CD4-positive, alpha-beta T cell treated with Interleukin-21 for 1 hour (primary cell): Measurements from ENCODE around the gene FEV.
A peak's percentile ranks its signal among the peaks of the same experiment; 100 is the strongest.
"Not testable (repeated sequence)": the region's sequence is repeated elsewhere in the genome, so short reads cannot be mapped to it uniquely, and the experiment has no call there.

Experiments
- DNase-seq: peaks from one replicate; pipeline ENCODE4 v3.0.0-alpha.2; 2020

FEV gene

DNA sequence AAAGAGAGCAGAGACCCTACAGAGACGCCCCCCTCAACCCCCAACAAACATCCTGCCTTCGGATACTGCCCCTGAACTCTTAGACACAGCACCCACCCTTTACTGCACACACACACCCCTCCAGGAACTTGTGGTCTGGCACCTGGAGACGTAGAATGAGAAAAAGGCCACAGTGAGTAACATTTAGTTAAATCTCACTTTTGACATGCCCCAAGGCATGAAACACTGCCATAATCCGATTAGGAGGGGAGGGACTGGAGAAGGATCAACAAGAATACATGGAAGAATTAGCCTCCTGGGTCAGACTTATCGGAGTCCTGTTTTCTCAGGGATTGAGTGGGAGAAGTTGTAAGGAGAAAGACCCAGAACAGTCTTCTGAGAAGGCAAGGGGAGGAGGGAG lies 21.4 kb downstream of the FEV start:
- no peak for DNase-seq

DNA sequence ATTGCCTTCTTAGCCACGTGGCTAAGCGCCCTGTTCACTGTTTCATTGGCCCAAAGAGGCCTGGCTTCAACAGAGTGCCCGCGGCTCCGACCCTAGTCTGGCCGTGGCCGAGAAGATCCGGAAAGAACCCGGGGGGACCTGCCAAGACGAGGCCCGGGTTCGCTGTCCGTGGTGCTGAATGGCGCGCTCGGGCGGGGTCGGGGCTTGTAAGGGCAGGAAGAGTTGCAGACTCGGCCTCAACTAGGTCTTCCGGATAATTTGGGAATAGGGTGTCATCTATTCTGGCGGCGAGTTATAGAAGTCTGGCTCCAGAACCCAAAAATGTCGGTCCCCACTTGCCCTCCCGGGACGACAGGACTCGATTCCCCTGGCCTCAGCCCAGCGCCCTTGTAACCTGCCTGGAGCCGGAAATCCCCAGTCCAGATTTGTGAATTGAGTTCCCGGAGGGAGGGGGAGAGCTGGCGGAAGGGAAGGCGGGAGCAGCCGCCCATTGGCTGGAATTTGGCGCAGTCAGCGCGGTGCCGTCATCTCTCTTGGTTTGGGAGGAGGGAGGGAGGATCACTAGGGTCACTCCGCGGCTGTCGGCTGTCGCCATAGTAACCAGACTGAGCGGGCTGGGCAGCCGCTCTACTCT lies 22.0 kb downstream of the FEV start:
- peak; percentile 47 for DNase-seq

DNA sequence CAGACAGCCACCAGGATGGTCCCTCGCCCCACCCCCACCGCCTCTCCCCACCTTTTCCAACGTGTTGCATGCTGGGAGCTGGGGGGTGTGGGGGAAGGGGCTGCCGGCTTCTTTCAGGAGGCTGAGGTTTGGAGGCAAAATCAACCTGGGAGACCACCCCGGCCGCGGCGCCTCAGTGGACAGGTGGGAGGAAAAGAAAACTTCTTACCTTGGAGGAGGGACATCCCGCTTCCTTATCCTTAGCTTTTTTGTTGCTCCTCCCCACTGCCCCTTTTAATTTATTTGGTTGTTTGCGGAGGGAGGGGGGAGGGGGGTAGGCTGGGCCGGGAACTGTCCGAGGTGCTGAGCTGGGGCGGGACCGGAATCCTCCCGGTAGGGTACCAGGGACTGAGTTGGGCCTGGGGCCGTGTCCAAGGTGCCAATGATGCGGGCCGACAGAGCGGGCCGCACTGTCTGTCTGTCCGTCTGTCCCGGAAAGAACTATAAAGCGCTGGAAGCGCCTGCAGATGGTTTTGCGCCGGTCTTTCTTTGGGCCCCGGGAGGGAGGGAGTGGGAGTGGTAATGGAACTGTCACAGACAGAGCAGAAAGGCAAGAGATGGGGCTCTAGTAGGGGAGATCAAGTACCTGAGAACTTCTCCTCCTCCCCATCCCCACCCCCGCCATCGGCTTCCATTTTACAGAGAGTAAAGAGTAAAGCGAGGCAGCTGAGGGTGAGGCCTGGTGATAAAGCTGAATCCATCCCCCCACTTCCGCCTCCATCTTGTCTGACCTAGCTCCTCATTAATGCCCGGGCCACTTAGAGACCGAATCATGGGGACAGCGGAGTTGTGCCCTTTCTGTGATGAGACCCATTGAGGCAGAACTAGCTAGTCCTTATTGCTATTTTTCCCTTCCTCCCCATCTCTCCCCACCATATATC lies 23.1 kb downstream of the FEV start:
- no peak for DNase-seq

DNA sequence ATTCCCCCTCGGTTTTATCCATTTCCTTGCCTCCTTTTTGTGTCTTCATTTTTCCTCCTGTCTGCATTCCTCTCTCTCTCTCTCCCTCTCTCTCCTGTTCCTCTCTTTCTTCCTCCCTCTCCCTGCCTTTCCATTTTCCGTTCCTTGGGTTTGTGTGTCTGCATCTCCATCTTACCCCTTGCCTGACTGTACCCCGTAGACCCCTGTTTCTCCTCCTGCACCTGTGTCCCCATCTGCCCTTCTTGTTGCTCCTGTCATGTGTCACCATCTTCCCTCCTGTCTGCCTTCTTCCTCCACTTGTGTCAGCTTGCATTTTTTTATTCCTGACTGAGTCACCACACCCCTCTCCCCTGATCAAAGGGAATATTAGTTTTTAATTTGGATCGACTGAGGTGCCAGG lies 23.8 kb downstream of the FEV start:
- no peak for DNase-seq

DNA sequence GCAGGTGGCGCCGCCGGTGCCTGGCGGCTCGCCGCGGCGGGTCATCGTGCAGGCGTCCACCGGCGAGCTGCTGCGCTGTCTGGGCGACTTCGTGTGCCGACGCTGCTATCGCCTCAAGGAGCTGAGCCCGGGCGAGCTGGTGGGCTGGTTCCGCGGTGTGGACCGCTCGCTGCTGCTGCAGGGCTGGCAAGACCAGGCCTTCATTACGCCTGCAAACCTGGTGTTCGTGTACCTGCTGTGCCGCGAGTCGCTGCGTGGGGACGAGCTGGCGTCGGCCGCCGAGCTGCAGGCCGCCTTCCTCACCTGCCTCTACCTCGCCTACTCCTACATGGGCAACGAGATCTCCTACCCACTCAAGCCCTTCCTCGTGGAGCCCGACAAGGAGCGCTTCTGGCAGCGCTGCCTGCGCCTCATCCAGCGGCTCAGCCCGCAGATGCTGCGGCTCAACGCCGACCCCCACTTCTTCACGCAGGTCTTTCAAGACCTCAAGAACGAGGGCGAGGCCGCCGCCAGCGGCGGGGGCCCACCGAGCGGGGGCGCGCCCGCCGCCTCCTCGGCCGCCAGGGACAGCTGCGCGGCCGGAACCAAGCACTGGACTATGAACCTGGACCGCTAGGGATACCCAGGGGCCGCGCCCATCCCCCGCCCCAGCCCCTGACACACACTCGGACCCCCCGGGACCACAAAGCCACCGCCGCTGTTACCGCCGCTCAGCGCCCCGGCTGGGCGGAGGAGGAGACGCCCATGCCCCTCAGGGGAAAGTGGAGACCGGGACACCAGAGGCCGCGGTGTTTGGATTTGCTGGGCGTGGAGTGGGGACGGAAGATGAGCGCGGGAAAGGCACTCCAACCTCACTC lies 24.4 kb downstream of the FEV start:
- no peak for DNase-seq

DNA sequence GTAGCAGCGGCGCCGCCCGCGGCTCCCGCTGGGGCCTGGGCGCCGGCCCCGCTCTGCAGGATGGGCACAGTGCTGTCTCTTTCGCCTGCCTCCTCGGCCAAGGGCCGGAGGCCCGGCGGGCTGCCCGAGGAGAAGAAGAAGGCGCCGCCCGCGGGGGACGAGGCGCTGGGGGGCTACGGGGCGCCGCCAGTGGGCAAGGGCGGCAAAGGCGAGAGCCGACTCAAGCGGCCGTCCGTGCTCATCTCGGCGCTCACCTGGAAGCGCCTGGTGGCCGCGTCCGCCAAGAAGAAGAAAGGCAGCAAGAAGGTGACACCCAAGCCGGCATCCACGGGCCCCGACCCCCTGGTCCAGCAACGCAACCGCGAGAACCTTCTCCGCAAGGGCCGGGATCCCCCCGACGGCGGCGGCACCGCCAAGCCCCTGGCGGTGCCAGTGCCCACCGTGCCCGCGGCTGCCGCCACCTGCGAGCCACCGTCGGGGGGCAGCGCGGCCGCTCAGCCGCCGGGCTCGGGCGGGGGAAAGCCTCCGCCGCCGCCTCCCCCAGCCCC lies 25.1 kb downstream of the FEV start:
- DNase-seq, result no peak

DNA sequence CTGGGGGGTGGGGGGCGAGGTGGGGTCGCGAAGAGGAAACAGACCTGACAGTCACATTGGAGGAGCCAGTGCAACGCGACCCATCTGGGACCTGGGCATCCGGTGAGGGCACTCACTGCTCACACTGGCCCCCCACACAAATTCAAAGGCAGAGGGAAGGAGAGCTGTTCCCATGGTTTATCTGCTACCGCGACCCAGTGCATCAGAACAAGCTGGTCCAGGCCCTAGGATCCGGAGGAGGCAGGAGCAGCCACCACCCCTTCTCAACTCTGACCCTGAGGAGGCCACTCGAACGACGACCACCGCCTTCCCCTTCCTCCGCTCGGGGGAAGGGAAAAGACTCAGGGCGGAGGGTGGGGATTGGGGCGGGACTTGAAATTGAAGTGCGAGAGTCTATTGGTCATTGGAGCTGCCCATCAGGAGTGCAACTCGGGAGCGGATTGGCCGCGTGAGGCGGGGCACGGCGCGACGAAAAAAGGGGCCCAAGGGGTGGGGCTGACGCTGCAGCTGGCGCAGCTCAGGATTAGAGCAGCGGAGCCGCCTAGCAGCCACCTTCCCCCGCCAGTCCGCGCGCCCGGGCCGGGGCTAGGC lies 25.7 kb downstream of the FEV start, which contains the start of gene CDK5R2:
TSS of gene CDK5R2 (plus strand) at position 526 of the 591 bp plus-strand sequence. CDS start 155 bp downstream, outside the sequence.
- DNase-seq, result peak; percentile 73

DNA sequence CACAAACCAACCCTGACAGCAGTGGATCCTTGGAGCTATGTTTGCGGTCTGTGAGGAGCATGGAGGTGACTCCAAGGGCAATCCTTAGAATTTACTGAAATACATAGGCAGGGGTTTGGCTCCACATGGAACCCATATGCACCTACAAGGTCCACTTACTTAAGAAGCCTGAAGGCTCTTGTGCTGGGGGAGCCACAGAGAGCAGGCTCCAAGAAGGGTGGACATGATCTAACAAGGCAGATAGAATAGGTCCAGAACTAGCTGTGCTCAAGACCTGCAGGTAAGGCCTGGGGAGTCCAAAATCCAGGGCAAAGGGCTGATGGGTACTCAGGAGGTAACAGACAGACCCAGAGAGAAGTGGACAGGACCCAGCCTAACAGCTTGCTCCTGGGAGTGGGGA lies 26.7 kb downstream of the FEV start:
- DNase-seq, result no peak

DNA sequence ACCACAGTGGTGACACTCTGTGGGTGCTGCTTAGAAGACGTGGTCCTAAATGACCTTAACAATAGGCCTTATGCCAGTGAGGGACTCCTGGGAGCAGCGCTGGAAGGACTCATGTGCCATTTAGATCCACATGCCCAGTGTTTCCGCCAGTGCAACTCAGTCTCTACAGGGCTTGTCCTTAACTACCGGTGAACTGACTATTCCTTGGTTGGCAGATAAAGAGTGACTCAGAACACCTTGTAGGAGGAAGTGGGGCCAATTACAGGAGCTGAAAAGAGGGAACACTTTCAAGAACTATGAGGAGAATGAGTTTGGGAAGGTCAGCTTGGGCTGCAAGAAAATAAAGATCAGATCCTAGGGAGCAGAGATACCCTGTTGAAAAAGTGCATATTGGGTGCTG lies 27.3 kb downstream of the FEV start:
- DNase-seq, result no peak

DNA sequence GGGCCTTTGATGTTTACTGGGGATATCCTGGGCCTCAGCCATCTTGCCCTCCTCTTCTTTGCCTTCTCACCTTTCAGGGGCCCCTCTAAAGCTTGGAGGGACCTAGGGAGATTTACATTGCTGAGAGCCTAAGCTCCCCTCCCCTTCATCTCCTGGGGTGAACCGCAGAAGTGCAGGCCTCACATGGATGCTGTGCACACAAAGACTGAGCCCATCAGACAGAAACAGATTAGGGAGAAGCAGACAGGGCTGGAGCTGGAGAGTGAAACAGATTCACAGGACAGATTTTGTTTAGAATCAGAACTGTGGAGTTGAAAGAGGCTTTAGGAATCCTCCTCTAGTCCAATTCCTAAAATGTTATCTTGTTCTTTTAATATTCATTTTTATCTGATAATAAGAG lies 28.9 kb downstream of the FEV start:
- no peak for DNase-seq

DNA sequence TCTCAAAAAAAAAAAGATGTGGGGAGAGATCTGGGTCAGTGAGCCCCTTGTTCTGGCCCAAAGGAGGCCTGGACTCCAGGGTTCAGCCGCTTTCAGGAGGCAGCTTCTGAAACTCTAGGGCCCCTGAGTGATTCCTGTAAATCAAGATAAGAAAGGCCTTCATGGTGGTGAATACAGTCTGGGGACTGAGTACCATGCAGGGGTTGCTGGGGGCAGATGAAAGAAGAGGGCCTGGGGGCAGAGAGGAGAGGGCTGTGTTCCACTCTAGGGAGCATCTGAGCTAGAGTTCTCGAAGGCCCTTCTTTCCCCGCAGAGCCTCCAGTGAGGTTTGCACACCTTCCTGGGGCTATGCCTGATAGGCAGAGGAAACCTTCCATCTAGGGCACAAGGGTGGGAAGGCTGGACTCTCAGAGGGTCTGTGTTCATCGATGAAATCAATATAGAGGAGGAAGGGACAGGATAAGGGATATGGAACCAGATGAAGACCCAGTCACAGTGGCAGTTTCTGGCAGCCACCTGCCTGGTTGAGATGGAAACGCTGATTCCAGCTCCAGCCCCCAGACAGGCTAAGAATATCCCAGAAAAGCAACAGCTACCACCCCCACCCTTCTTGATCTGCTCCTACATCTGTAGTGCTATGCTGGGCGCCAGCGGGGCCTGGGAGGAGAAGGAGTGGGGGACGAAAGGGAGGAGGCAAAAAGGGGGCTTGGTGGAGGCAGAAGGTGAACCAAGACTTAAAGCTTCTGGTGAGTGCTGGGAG lies 30.3 kb downstream of the FEV start:
- DNase-seq, result no peak

DNA sequence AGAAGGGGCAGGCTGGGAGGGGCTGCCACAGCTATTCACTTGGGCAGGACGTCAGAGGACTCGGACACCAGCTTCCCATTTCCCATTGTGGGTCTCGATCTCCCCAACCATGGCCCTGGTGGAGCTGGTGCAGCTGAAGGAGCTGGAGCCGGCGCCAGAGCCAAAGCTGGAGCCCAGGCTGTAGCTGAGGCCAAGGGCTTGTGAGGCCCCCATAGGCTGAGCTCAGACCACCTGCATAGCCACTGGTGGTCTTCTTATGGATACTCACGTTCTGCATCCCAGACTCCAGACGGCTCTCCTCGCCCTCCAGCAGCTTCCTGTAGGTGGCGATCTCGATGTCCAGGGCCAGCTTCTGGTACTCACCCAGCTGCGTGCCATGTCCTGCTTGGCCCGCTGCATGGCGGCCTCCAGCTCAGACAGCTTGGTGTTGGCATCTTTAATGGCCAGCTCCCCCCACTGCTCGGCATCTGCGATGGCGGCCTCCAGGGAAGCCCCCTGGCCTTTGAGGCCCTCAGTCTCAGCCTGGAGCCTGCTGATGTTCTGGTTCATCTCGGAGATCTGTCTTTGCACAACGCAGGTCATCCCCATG lies 31.5 kb downstream of the FEV start:
- DNase-seq, result no peak

DNA sequence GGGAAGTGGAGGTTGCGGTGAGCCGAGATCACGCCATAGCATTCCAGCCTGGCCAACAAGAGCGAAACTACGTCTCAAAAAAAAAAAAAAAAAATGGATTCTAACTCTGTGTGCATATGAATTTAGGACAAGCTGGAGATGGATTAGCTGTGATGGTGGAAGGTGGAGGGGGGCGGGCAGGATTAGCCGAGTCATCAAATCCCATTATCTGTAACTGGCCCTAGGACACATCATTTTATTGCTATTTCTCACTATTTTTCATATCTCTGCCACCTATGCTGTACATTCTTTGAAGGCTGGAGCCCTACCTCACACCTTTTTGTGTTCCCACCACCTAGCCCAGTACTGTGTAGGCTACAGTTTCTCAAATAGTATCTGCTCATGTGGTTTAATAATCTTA lies 32.8 kb downstream of the FEV start:
- DNase-seq, result no peak

DNA sequence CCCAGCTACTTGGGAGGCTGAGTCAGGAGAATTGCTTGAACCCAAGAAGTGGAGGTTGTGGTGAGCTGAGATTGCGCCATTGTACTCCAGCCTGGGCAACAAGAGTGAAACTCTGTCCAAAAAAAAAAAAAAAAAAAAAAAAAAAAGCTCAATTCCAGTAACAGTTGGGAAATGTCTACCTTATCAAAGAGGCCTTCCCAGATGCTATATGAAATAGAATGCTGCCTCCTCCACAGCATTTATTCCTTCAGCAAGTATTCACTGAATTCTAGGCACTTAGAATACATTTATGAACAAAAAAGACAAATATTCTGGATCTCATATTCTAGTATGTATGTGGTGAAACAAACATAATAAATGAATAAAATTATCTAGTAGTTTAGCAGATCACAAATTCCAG lies 38.4 kb downstream of the FEV start:
- DNase-seq, result no peak

DNA sequence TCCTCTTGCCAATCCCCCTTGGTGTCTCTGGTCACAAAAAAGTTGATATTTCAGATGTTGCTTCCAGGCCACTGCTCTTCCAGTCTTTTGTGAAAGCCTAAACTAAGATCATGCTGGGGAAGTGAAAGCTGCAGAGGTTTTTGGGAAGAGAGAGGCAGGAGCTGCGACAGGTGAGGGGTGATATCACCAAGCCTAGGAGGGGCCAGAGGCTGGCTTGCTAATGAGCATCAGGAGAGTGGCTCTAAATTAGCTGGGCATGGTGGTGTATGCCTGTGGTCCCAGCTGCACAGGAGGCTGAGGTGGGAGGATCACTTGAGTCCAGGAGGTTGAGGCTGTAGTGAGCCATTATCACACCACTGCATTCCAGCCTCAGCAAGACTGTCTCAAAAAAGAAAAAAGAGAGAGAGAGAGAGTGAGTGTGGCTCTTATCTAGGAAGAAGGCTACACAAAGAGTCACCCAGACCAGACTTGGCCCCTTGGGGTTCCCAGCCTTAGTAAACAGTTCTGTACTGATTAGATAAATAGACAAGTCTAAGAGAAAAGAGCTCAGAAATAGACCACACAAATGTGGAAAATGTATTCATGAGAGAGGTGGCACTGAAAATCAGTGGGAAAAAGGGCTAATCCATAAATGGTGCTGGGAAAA lies 40.1 kb downstream of the FEV start:
- no peak for DNase-seq

DNA sequence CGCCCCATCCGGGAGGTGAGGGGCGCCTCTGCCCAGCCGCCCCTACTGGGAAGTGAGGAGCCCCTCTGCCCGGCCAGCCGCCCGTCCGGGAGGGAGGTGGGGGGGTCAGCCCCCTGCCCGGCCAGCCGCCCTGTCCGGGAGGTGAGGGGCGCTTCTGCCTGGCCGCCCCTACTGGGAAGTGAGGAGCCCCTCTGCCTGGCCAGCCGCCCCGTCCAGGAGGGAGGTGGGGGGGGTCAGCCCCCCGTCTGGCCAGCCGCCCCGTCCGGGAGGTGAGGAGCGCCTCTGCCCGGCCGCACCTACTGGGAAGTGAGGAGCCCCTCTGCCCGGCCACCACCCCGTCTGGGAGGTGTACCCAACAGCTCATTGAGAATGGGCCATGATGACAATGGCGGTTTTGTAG lies 53.2 kb downstream of the FEV start:
- DNase-seq, result not testable (repeated sequence)
